ENCODE data around the gene CABP4. TPM values are rescaled to one million over a fixed set of nuclear protein-coding genes. Genes with fewer than 3 reads are reported as not detected.

CABP4 gene
- total RNA-seq, 1 experiment from 2014 or later = 11.8 TPM

GRCh38 chr11:67496113-67496512, 41.0 kb downstream of the CABP4 start:
- DNase-seq (ENCODE audit: low spot score) = no peak

DNA sequence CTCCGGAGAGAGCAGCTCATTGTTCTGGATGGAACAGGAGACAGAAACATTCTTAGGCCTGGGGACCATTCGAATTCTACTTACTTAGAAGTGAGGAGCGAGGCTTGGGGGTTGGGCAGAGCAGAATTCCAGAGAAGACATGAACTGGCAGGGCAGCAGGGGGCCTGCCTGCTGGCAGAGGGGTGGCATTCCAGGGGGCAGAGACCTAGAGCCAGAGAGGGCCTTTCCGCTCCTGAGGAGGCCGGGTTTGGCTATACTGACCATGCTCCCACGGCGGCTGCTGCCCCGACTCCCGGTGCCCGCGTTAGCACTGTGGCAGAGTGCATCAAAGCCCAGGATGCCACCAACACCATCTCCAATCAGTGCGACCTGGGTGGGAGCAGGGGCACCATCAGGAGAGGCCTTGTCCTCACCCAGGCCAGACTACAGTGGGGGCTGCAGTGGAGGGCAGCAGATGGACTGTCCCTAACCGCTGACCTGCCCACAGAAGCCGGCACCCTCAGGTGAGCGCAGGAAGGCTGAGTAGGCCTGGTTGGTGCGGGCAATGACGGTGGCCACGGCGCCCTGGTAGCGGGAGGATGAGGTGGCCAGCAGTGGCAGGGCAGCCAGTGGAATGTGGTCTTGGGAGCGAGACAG, 42.6 kb downstream of the CABP4 start:
- no peak for DNase-seq (ENCODE audit: low spot score)

DNA sequence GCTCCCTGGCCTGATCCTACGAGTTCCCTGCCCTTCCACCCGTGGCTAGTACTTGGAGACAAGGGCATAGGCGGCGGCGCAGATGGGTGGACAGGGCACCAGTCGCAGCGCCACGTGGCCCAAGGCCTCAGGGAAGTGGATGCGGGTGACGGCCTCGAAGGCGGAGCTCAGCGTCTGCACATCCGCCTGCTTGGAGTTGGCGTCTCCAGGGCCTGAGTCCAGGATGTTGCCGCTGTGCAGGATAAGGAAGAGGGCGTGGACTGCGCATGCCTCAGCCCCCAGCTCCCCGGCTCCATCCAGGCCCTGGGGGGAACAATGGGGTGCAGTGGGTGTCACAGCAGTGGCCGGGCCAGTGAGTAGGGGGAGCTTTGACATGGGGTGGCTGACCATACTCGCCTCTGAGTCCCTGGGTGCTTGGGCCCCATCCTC, 43.4 kb downstream of the CABP4 start:
- no peak for DNase-seq (ENCODE audit: low spot score)

DNA sequence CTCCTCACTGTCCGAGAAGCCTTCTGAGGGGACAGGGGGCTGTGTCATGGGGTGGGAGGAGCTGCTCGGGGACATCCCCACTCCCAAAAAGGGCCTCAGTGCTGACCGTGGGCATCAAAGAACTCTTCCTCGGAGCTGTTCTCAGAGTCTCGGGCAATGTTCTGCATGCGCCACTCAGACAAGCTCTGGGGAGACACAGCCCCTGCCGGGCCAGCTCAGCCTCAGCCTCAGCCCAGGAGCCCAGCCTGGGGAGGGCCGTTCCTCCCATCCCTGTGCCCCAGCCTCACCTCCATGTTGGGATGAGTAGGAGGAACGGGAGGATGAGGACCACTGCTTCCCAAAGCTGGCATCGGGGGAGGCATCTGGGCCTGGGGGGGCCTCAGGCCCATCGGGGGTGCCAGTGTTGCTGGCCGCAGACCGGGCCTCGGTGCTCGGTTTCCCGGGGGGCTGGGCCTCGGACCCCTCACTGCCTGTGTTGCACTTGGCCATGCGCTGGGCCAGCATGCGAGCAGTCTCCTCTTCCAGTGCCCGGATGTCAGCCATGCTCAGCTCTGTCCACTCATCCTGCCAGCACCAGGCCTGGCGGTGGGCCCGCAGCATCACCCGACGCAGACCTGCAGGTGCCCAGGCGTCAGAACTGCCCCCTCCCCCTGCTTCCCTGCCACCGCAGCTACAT, 44.8 kb downstream of the CABP4 start:
- DNase-seq (ENCODE audit: low spot score) = no peak

GRCh38 chr11:67500484-67500821, 45.3 kb downstream of the CABP4 start:
- DNase-seq (ENCODE audit: low spot score) = no peak

DNA sequence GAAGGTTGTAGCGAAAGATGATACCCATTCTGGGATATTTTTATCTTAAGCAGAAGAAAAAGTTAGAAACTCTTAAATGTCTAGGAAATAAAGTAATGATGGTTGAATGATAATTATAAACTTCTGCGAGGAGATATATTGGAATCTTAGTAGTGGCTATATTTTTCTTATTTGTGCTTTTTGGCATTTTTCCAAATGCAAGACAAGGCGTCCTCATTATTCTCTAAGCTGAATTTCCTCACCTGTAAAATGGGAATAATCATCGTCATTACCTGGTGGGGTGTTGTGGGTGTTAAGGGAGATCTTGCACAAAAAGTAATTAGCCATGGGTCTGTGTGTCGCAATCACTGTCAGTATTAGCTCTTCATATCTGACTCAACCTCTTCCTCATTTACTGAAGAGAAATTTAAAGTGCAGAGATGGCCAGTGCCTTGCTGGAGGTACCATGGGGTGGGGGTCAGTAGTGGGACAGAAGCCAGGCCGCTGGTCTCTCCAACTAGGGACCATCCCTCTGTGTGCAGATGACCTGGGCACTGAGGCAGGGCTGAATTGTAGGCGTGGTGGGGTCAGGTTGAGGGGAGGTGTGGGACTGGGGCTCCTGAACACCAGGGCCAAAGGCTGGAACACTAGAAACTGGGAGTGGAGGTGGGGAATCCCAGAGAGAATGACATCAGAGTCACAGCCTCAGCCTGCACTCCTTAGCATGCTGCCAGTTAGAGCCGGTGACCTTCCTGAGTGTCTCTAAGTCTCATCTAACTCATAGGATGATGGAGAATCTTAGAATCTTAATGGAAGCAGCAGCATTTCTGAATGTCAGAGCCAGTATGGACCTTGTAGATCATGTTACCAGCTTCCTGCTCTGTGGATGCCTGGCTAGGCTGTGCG, 45.9 kb downstream of the CABP4 start:
- DNase-seq (ENCODE audit: low spot score) = no peak

GRCh38 chr11:67501854-67502253, 46.7 kb downstream of the CABP4 start:
- no peak for DNase-seq (ENCODE audit: low spot score)

DNA sequence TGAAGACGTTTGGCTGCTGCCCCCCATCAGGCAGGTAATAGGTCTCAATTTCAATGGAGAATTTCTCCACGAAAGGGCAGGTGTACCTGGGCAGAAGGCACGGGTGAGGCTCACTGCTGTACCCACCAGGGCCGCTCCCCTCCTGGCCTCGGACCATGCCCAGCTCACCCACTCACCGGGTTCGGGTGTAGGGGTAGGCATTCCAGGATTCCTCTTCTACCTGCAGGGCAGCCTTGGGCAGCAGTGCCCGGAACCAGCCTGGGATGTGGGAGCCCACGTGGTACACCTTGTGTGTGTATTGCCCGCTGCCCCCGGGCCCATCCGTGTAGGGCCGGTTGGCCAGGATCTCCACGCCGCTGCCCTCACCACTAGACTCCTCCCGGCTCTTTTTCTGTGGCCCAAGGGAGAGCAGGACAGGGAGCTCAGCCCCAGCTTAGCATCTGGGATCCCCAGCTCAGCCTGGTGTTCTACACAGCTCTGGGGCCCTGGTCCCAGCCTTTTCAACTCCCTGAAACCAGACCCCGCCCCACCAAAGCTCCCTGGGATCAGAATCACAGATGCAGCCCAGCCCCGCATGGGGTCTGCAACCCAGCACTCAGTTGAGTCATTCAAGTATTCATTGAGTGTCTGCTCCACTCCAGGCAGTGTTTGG, 47.3 kb downstream of the CABP4 start:
- DNase-seq (ENCODE audit: low spot score) = no peak

DNA sequence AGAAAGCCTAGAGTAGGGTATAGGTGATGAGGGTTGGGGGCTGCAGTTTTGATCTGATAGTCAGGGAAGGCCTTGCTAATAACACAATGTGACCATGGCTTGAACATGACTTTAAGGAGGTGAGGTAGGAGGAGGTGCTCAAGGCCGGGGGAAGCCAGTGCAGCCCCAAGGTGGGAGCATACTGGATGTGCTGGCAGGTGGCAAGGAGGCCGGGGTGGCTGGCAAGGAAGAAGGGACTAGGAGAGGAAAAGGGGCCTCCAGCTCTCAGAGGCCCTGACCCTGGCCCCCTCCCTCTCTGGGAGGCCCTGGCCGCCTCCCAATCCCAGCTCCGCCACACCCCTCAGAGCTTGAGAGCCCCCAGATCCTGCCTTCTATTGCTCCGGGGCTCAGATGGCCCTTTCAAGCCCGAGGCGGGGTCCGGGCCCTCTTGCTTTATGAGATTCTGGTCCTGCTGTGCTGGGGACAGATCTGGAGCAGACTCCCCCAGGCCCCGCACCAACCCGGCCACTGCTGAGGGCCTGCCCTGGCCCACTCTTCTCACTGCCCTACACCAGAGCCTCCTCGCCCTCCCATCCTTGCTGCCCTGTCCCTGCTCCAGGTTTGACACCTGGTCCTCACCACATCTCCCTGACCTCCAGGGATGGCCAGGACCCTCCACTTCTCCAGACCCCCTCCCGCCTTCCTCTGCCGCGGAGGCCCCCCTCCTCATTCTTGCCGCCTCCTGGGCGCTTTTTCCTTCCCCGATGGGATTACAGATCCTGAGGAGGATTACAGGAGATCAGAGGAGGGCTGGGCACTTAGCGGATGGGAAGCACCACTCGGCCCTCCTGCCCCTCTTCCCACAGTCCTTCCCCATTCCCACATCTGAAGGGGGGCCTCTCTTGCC, 48.2 kb downstream of the CABP4 start:
- no peak for DNase-seq (ENCODE audit: low spot score)

- DNase-seq (ENCODE audit: low spot score) = peak; percentile 21
Measured at GRCh38 chr11:67504005-67504949, 49.1 kb downstream of the CABP4 start.

- DNase-seq (ENCODE audit: low spot score) = peak; percentile 39
Measured at GRCh38 chr11:67504950-67505581, 49.9 kb downstream of the CABP4 start, which contains the start of gene PITPNM1. TSS of gene PITPNM1 (minus strand) at chr11:67505363. CDS start at chr11:67504180, 1,183 bp downstream.

DNA sequence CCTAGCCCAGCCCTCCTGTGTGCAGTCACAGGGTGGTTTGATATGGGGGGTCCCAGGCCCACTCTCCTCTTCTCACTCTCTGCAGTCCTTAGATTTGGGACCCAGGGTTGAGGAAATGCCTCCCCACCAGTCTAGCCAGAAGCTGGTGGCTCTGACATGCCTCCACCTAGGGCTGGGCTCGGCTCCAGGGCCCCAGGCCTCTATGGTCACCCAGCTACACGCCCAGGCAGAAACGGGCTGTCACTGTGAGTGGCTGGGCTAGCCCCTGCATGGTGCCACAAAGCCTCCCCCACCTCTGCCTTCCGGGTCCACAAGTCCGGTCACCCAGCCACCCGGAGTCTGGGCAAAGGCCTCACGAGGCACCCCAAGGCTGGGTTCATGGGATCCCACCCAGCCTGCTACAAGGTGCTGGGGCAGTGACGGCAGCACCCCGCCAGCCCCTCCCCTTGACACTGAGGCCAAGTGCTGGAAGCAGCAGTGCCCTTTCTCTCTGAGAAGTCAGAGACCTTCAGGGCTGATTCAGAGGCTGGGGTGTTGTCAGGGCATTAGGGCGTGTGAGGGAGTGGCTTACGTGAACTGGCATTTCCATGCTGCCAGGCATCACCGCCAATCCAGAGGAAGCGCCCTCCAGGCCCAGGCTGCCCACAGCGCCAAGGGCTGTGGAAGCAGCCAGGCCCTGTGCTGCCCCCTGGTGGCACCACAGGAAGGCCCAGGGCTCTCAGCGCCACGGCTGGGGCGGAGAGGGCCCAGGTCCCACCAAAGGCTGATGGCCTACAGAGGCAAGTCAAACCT, 50.6 kb downstream of the CABP4 start:
- DNase-seq (ENCODE audit: low spot score) = peak; percentile 99

DNA sequence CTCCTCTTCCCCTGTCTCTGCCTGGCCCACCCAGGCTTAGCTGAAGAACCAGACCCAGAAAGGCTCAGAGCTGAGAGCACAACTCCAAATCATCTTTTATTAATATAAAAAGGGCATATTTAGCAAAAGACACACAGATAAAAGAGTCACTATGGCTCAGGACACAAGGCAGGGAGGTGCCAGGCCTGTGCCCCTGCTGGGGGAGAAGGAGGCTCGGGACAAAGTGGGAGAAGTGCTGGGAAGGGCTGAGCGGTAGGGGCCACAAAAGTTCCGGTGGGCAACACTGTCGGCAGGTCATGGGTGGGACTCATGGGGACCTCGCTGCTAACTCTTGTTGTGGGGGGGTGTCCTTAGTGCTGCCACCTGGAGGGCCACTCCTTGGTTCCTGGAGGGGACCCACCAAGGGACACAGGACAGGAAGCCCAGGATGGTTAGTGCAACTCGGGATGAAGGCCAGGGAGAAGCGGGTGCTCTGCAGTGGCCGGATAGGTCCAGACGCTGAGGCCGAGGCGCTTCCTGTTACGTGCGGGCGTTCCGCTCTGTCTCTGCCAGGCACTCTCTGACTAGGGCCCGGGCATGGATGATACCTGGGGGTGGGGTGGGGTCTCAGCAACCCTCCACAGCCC, 51.4 kb downstream of the CABP4 start:
- no peak for DNase-seq (ENCODE audit: low spot score)

GRCh38 chr11:67507242-67507863, 52.2 kb downstream of the CABP4 start:
- peak; percentile 83 for DNase-seq (ENCODE audit: low spot score)

- DNase-seq (ENCODE audit: low spot score) = peak; percentile 100
Measured at GRCh38 chr11:67507864-67508485, 52.8 kb downstream of the CABP4 start, which contains the start of gene CDK2AP2. TSS of gene CDK2AP2 (minus strand) at chr11:67508162. CDS start at chr11:67508082, 80 bp downstream.

GRCh38 chr11:67508486-67509121, 53.5 kb downstream of the CABP4 start:
- DNase-seq (ENCODE audit: low spot score) = peak; percentile 99
